Keratinocyte (primary cell): Measurements from ENCODE around the gene FARP1. TPM values are rescaled to one million over a fixed set of nuclear protein-coding genes. Genes with fewer than 3 reads are reported as not detected.

ENCODE experiments used
- DNase-seq: peaks from one replicate; pipeline ENCODE4 v3.0.0-alpha.2; 2011; ENCODE audit warnings: low read depth, missing footprints, low spot score
- FAIRE-seq: peaks from 2 replicates; lab custom pipeline; 2011; peaks lifted over from hg19 to GRCh38; lab: Jason Lieb, UNC
- H2AFZ ChIP-seq: 2 replicates; pipeline ENCODE4 v1.6.0; 2012; ENCODE audit warnings: low read length, control low read depth, inconsistent platforms; ENCODE audit not compliant: control insufficient read depth
- H3K27ac ChIP-seq: 2 replicates; pipeline ENCODE4 v1.5.1; 2011; ENCODE audit warnings: low read length; ENCODE audit not compliant: control insufficient read depth, insufficient read depth
- H3K27me3 ChIP-seq: 3 replicates; pipeline ENCODE4 v1.6.0; 2011; ENCODE audit warnings: low read length; ENCODE audit not compliant: control insufficient read depth, insufficient read depth; ENCODE audit errors: extremely low read depth
- H3K36me3 ChIP-seq, 2 experiments: 2 replicates in 1 of 2; 3 replicates in 1 of 2; pipeline ENCODE4 v1.5.1; 2011; ENCODE audit warnings: low read length in 2 of 2, mild to moderate bottlenecking in 1 of 2; ENCODE audit not compliant: control insufficient read depth in 2 of 2, insufficient read depth in 2 of 2; ENCODE audit errors: extremely low read depth in 1 of 2
- H3K4me1 ChIP-seq: 3 replicates; pipeline ENCODE4 v1.5.1; 2011; ENCODE audit warnings: low read length; ENCODE audit not compliant: control insufficient read depth, insufficient read depth; ENCODE audit errors: extremely low read depth
- H3K4me2 ChIP-seq: 3 replicates; pipeline ENCODE4 v1.6.0; 2011; ENCODE audit warnings: low read depth, low read length; ENCODE audit not compliant: control insufficient read depth, insufficient read depth; ENCODE audit errors: extremely low read depth
- H3K4me3 ChIP-seq, 3 experiments: fragments of 200-600 bp in 1 of 3; sonication (generic) in 1 of 3; 2 replicates in 2 of 3; 3 replicates in 1 of 3; pipeline ENCODE4 v1.5.1; 2011 to 2016; ENCODE audit warnings: low read length in 3 of 3, mild to moderate bottlenecking in 3 of 3, control low read depth in 2 of 3, inconsistent platforms in 1 of 3, low read depth in 1 of 3, mixed read lengths in 1 of 3, mixed run types in 1 of 3, moderate library complexity in 1 of 3; ENCODE audit not compliant: control insufficient read depth in 2 of 3, insufficient read depth in 2 of 3; ENCODE audit errors: extremely low read depth in 1 of 3
- H3K79me2 ChIP-seq: 2 replicates; pipeline ENCODE4 v1.6.0; 2012; ENCODE audit warnings: low read length; ENCODE audit not compliant: control insufficient read depth, insufficient read depth
- H3K9ac ChIP-seq: 3 replicates; pipeline ENCODE4 v1.6.0; 2011; ENCODE audit warnings: low read length; ENCODE audit not compliant: control insufficient read depth, insufficient read depth; ENCODE audit errors: extremely low read depth
- H3K9me1 ChIP-seq: 3 replicates; pipeline ENCODE4 v1.6.0; 2011; ENCODE audit warnings: low read length; ENCODE audit not compliant: control insufficient read depth, insufficient read depth; ENCODE audit errors: extremely low read depth
- H3K9me3 ChIP-seq: 2 replicates; pipeline ENCODE4 v1.5.1; 2012; ENCODE audit warnings: low read depth, low read length; ENCODE audit not compliant: control insufficient read depth
- H4K20me1 ChIP-seq: 3 replicates; pipeline ENCODE4 v1.6.0; 2011; ENCODE audit warnings: low read length; ENCODE audit not compliant: control insufficient read depth, insufficient read depth; ENCODE audit errors: extremely low read depth
- CTCF ChIP-seq, 3 experiments: IDR thresholded peaks in 1 of 3; conservative IDR thresholded peaks in 1 of 3; optimal IDR thresholded peaks in 1 of 3; 2 replicates in 2 of 3; 3 replicates in 1 of 3; pipeline versions ENCODE3 to v1.5.1; 2011; ENCODE audit warnings: low read length in 3 of 3, mild to moderate bottlenecking in 3 of 3, moderate library complexity in 2 of 3, control low read depth in 1 of 3, inconsistent platforms in 1 of 3; ENCODE audit not compliant: insufficient read depth in 2 of 3; ENCODE audit errors: extremely low read depth in 1 of 3
- EZH2 ChIP-seq: IDR thresholded peaks from one replicate; pipeline ENCODE4 v1.6.1; 2012; ENCODE audit warnings: inconsistent platforms, mild to moderate bottlenecking, low read length, moderate library complexity
- dilution Hi-C: fragments of 300-500 bp; cut with MboI; formaldehyde crosslinking; loops from one replicate; pipeline ENCODE4 v1.7.0; 2020; ENCODE audit warnings: low sequenced_read_pairs; ENCODE audit not compliant: extremely low pct_ligation_motif_present
- polyA plus RNA-seq, 5 experiments: library from polyadenylated mRNA; depleted of rRNA in 3 of 5; stranded (reverse) in 3 of 5; stranded (forward) in 1 of 5; unstranded in 1 of 5; fragments of >200 nt; gene quantifications; 1 replicate in 1 of 5; 2 replicates in 3 of 5; 3 replicates in 1 of 5; pipeline versions ENCODE4 v1.2.1 to v1.2.3, GENCODE V29; 2011 to 2012; ENCODE audit warnings: missing spikeins in 2 of 5, low read depth in 1 of 5, low replicate concordance in 1 of 5

The FARP1 gene
- polyA plus RNA-seq, 1 donor (not counting 4 experiments of a cell fraction or from before 2014, with no cell fraction given): 10.3 TPM

GRCh38 chr13:98219685-98220084, 76.8 kb downstream of the FARP1 start:
- no peak for TF ChIP-seq CTCF (optimal IDR thresholded peaks at IDR 0.05 in 1 of 3, IDR thresholded peaks at IDR 0.05 in 1 of 3, conservative IDR thresholded peaks at IDR 0.05 in 1 of 3; ENCODE audit: extremely low read depth in 1 of 3, insufficient read depth in 2 of 3, low read length in 3 of 3)
- TF ChIP-seq EZH2: no peak
- DNase-seq (no peak), FAIRE-seq (no peak)
- no peak overlapping the region for H2AFZ ChIP-seq
- no peaks in the 10 kb centered on the region for H4K20me1 ChIP-seq
- no peak overlapping the region for H3K4me2 ChIP-seq
- dilution Hi-C loops: no loop called here
- no peak overlapping the region for H3K27ac ChIP-seq
- peaks cover 8% of the 10 kb centered on the region for H3K4me1 ChIP-seq
- no peaks in the 10 kb centered on the region for H3K79me2 ChIP-seq
- no peak overlapping the region for H3K4me3 ChIP-seq
- H3K36me3 ChIP-seq: no peaks in the 10 kb centered on the region
- no peak overlapping the region for H3K9ac ChIP-seq
- no peaks in the 10 kb centered on the region for H3K9me3 ChIP-seq
- no peaks in the 10 kb centered on the region for H3K9me1 ChIP-seq
- no peaks in the 10 kb centered on the region for H3K27me3 ChIP-seq

- peaks cover 2% of the 10 kb centered on the region for H3K4me1 ChIP-seq
- no peak overlapping the region for H2AFZ ChIP-seq
- no peak overlapping the region for H3K4me2 ChIP-seq
- FAIRE-seq (no peak), DNase-seq (no peak)
- H4K20me1 ChIP-seq: no peaks in the 10 kb centered on the region
- no peak overlapping the region for H3K9ac ChIP-seq
- H3K27me3 ChIP-seq: no peaks in the 10 kb centered on the region
- TF ChIP-seq EZH2: no peak
- no peak for TF ChIP-seq CTCF (optimal IDR thresholded peaks at IDR 0.05 in 1 of 3, IDR thresholded peaks at IDR 0.05 in 1 of 3, conservative IDR thresholded peaks at IDR 0.05 in 1 of 3; ENCODE audit: extremely low read depth in 1 of 3, insufficient read depth in 2 of 3, low read length in 3 of 3)
- no peak overlapping the region for H3K27ac ChIP-seq
- no peaks in the 10 kb centered on the region for H3K79me2 ChIP-seq
- no peaks in the 10 kb centered on the region for H3K9me1 ChIP-seq
- no peak overlapping the region for H3K4me3 ChIP-seq
- H3K9me3 ChIP-seq: no peaks in the 10 kb centered on the region
- dilution Hi-C loops: no loop called here
- no peaks in the 10 kb centered on the region for H3K36me3 ChIP-seq
Observed at GRCh38 chr13:98220271-98220791, 77.4 kb downstream of the FARP1 start.
